Effector memory CD8-positive, alpha-beta T cell (primary cell): ENCODE data around the gene COL27A1.
A peak's percentile ranks its signal among the peaks of the same experiment; 100 is the strongest.

Source experiments
- ATAC-seq: fragments of 150-1000 bp; cut with Tn5 transposase; replicated peaks from 2 replicates; pipeline ENCODE4 v1.10.0; 2021; ENCODE audit warnings: mild to moderate bottlenecking, moderate library complexity
- DNase-seq, 3 experiments: peaks; one replicate each; pipeline ENCODE4 v3.0.0; 2021
- H3K27ac Mint-ChIP-seq, 2 donors: one replicate each; pipeline ENCODE4 v1.8.0; 2022; ENCODE audit warnings: mild to moderate bottlenecking in 2 of 2, mixed read lengths in 2 of 2, moderate library complexity in 2 of 2
- H3K27me3 Mint-ChIP-seq, 2 donors: one replicate each; pipeline ENCODE4 v1.8.0; 2022; ENCODE audit warnings: mixed read lengths in 2 of 2
- H3K36me3 Mint-ChIP-seq: one replicate; pipeline ENCODE4 v1.8.0; 2022; ENCODE audit warnings: mild to moderate bottlenecking, moderate library complexity, mixed read lengths; ENCODE audit not compliant: insufficient read depth
- H3K4me1 Mint-ChIP-seq, 2 donors: one replicate each; pipeline ENCODE4 v1.8.0; 2022; ENCODE audit warnings: low read depth in 2 of 2, mixed read lengths in 2 of 2
- H3K4me3 Mint-ChIP-seq, 2 donors: one replicate each; pipeline ENCODE4 v1.8.0; 2022; ENCODE audit warnings: mild to moderate bottlenecking in 2 of 2, mixed read lengths in 2 of 2, moderate library complexity in 2 of 2
- H3K9me3 Mint-ChIP-seq, 2 donors: one replicate each; pipeline ENCODE4 v1.8.0; 2022; ENCODE audit warnings: mixed read lengths in 2 of 2

The COL27A1 gene

GRCh38 chr9:114343471-114344187 is 188.3 kb downstream of the COL27A1 start:
- H3K9me3 Mint-ChIP-seq, result no peaks in the 10 kb centered on the region

GRCh38 chr9:114344188-114344566 is 188.8 kb downstream of the COL27A1 start:
- peak overlapping the region; percentile 52 to 81 for H3K27ac Mint-ChIP-seq
- H3K36me3 Mint-ChIP-seq, result peaks cover 96% of the 10 kb centered on the region
- H3K4me3 Mint-ChIP-seq, result no peak overlapping the region
- DNase-seq (no peak), ATAC-seq (no peak)
- H3K4me1 Mint-ChIP-seq, result peaks cover 23 to 39% of the 10 kb centered on the region in 2 donors
- H3K9me3 Mint-ChIP-seq, result no peaks in the 10 kb centered on the region
- no peaks in the 10 kb centered on the region for H3K27me3 Mint-ChIP-seq

More at GRCh38 chr9:114343471-114344187, 188.3 kb downstream of the COL27A1 start:
- ATAC-seq (no peak), DNase-seq (no peak)
- Mint-ChIP-seq H3K4me1 (peaks cover 19 to 36% of the 10 kb centered on the region in 2 donors), H3K27ac (peak overlapping the region; percentile 52 to 81), H3K36me3 (peaks cover 96% of the 10 kb centered on the region), H3K27me3 (no peaks in the 10 kb centered on the region), H3K4me3 (no peak overlapping the region)

DNA sequence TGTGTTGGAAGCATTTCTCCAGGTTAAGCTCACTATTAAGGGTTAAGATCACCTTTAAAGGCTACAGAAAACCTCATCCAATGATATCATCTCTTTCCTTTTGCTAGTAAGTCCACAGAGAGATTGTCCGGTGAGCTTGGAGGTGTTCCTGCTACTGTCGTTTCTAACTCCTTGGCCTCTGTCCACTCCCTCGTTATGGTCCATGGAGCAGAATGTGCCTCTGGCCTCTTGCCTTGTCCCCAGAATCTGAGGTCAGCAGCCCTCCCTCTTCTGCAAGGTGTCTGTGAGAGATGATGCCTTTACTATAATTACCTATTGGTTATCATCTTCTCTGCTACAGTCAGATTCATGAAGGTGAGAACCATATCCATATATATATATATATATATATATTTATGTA is 189.4 kb downstream of the COL27A1 start:
- Mint-ChIP-seq H3K36me3 (peaks cover 96% of the 10 kb centered on the region), H3K27ac (peak overlapping the region; percentile 52 to 81), H3K27me3 (no peaks in the 10 kb centered on the region), H3K9me3 (no peaks in the 10 kb centered on the region), H3K4me3 (no peak overlapping the region), H3K4me1 (peaks cover 28 to 44% of the 10 kb centered on the region in 2 donors)
- DNase-seq (no peak), ATAC-seq (no peak)

DNA sequence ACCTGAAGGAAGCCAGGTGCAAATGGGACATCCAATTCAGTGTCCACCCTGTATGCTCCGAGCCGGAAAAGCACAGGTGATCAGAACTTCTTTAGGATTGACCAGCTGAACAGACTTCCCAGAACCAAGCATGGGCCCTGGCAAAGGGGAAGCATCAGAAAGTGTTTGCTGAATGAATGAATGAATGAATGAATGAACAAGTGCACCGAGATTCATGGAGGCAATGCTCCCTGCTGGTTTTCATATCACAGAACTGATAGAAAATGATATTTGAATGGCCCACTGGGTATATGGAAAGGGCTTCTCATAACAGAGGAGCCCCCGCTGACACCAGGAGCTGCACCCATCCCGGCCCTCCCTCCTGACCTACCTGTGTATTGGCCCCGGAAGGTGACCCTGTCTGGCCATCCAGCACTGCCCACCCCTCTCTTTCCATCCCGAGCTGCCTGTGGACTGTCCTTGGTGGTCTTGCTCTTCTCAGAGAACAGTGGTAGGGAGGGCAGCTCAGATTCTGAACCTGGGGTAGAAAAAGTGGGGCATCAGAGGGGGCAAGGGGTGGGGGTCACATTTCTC is 190.2 kb downstream of the COL27A1 start:
- ATAC-seq, result no peak
- H3K4me1 Mint-ChIP-seq, result peaks cover 33 to 48% of the 10 kb centered on the region in 2 donors
- peak overlapping the region; percentile 52 to 81 for H3K27ac Mint-ChIP-seq

GRCh38 chr9:114346146-114346545 is 190.8 kb downstream of the COL27A1 start:
- Mint-ChIP-seq H3K36me3 (peaks cover 96% of the 10 kb centered on the region), H3K27ac (peak overlapping the region in 1 of 2 donors; percentile 81), H3K4me3 (no peak overlapping the region), H3K4me1 (peaks cover 33 to 48% of the 10 kb centered on the region in 2 donors), H3K27me3 (no peaks in the 10 kb centered on the region), H3K9me3 (no peaks in the 10 kb centered on the region)
- DNase-seq (no peak), ATAC-seq (no peak)

More for the DNA sequence above, 190.2 kb downstream of the COL27A1 start:
- DNase-seq, result no peak
- Mint-ChIP-seq H3K4me3 (no peak overlapping the region), H3K27me3 (no peaks in the 10 kb centered on the region), H3K36me3 (peaks cover 96% of the 10 kb centered on the region), H3K9me3 (no peaks in the 10 kb centered on the region)

DNA sequence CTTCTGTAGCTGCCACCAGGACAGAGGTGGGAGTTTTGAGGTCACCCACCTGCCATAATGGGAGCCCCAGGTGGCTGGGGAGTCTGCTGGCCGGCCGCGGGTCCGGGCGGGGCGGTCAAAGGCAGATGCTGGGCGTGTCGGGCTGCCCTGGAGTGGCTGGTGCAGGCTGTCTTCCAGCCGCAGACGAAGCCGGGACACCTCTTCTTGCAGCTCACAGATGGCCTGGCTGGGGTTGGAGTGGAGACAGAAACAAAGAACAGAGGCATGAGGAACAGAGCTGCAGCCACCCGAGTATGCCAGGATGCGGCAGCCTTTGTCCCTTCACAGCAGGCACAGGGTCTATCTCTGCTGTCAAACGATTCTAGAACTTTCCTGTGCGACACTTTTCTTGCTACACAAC is 192.3 kb downstream of the COL27A1 start:
- no peak for DNase-seq
- ATAC-seq, result no peak
- Mint-ChIP-seq H3K27me3 (no peaks in the 10 kb centered on the region), H3K36me3 (peaks cover 99% of the 10 kb centered on the region), H3K4me1 (peaks cover 32 to 42% of the 10 kb centered on the region in 2 donors), H3K27ac (peak overlapping the region; percentile 85 to 87), H3K9me3 (no peaks in the 10 kb centered on the region), H3K4me3 (no peak overlapping the region)

DNA sequence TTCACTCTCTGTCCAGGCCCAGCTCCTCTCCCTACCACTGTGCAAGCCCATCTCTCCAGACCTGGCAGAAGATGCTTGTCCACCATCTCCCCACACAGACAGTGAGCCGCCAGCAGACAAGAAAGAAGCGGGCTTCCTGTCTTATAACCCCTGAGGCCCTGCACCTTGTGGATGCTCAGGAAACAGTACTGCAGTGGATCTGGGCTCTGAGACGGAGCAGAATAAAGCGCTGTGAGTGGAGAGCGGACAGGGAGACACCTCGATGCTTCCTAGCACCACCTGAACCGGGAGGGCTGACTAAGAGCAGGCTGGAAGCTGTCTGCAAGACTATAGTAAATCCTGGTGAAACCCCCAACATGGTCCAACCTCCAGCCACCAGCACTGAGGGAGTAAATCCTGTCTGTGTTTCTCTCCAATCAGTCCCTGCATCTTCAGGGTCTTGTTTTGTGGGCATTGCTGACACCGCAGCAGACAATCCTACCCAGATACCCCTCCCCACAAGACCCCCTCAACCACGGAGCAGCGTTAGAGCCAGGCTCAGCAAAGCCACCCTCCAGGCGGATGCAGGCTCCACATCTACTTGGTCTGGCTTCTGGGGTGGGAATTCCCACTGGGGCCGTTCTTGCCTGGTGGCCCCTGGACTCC is 193.0 kb downstream of the COL27A1 start:
- Mint-ChIP-seq H3K4me1 (peaks cover 30 to 42% of the 10 kb centered on the region in 2 donors), H3K27ac (peak overlapping the region; percentile 85 to 87), H3K27me3 (no peaks in the 10 kb centered on the region), H3K36me3 (peaks cover 99% of the 10 kb centered on the region), H3K4me3 (no peak overlapping the region), H3K9me3 (no peaks in the 10 kb centered on the region)
- ATAC-seq (no peak), DNase-seq (no peak)

GRCh38 chr9:114348906-114349482 is 193.7 kb downstream of the COL27A1 start:
- ATAC-seq, result peak; percentile 82
- peak in 2 of 3 experiments; percentile 33 to 37 for DNase-seq
- peaks cover 30 to 38% of the 10 kb centered on the region in 2 donors for H3K4me1 Mint-ChIP-seq
- H3K36me3 Mint-ChIP-seq, result peaks cover 99% of the 10 kb centered on the region
- no peaks in the 10 kb centered on the region for H3K27me3 Mint-ChIP-seq
- H3K27ac Mint-ChIP-seq, result peak overlapping the region; percentile 85 to 87
- H3K9me3 Mint-ChIP-seq, result no peaks in the 10 kb centered on the region
- peak overlapping the region; percentile 33 to 58 for H3K4me3 Mint-ChIP-seq

DNA sequence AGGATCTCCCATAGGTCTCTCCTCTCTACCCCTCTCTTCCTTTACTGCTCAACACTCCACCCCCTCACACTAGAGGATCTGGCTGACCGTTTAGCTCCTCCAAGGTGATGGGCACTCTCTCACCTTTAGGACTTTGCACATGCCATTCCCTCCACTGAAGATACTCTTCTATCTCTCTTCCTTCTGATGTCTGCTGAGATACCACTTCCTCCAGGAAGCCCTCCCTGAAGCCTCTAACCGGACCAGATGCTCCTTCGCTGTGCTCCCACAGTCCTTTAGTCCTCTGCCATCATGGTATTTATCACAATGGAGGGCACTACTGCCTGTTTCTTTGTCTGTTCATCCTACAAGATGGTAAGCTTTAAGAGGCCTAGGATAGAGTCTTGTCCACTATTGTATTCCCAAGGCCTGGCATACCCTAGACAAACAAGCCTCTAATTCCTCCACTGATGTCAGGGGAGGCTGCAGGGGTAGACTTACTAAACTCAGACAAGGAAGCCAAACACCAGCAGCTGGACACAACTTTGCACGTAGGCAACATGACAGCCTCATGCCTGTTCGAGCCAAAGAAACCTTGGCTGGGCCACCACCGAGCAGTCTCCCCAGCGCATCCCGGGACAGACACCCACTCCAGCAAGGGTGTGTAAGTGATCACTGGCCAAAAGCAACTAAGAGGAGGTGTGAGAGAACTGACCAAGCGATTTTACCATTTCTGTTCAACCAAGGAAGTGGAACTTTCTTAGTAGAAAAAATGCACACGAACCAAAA is 194.6 kb downstream of the COL27A1 start:
- DNase-seq (no peak), ATAC-seq (no peak)
- H3K4me1 Mint-ChIP-seq, result peaks cover 28 to 31% of the 10 kb centered on the region in 2 donors
- H3K9me3 Mint-ChIP-seq, result no peaks in the 10 kb centered on the region
- H3K27me3 Mint-ChIP-seq, result no peaks in the 10 kb centered on the region
- peaks cover 97% of the 10 kb centered on the region for H3K36me3 Mint-ChIP-seq
- H3K4me3 Mint-ChIP-seq, result peak overlapping the region; percentile 33 to 58
- H3K27ac Mint-ChIP-seq, result peak overlapping the region; percentile 85 to 87

- no peak for ATAC-seq
Observed at GRCh38 chr9:114350636-114351401, 195.5 kb downstream of the COL27A1 start.

DNA sequence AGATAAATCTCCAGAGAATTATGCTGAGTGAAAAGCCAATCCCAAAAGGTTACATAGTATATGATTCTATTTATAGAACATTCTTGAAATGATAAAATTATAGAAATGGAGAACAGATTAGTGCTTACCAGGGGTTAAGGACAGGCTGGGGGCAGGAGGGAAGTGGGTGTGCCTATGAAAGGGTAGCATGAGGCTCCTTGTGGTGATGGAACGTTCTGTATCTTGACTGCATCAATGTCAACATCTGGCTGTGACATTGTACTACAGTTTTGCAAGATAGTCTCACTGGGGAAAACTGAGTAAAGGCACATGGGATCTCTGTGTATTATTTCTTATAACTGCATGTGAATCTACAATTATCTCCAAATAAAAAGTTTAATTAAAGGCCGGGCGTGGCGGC is 196.6 kb downstream of the COL27A1 start:
- H3K9me3 Mint-ChIP-seq, result no peaks in the 10 kb centered on the region
- ATAC-seq (peak; percentile 23), DNase-seq (no peak)
- H3K36me3 Mint-ChIP-seq, result peaks cover 97% of the 10 kb centered on the region
- H3K27me3 Mint-ChIP-seq, result no peaks in the 10 kb centered on the region
- peak overlapping the region; percentile 38 to 56 for H3K27ac Mint-ChIP-seq
- H3K4me3 Mint-ChIP-seq, result no peak overlapping the region
- peaks cover 30 to 37% of the 10 kb centered on the region in 2 donors for H3K4me1 Mint-ChIP-seq

More at GRCh38 chr9:114350636-114351401, 195.5 kb downstream of the COL27A1 start:
- H3K9me3 Mint-ChIP-seq, result no peaks in the 10 kb centered on the region
- DNase-seq, result no peak
- no peaks in the 10 kb centered on the region for H3K27me3 Mint-ChIP-seq
- H3K4me3 Mint-ChIP-seq, result peak overlapping the region; percentile 9 to 19
- H3K27ac Mint-ChIP-seq, result peak overlapping the region; percentile 85 to 87
- H3K4me1 Mint-ChIP-seq, result peaks cover 28 to 31% of the 10 kb centered on the region in 2 donors
- peaks cover 97% of the 10 kb centered on the region for H3K36me3 Mint-ChIP-seq

DNA sequence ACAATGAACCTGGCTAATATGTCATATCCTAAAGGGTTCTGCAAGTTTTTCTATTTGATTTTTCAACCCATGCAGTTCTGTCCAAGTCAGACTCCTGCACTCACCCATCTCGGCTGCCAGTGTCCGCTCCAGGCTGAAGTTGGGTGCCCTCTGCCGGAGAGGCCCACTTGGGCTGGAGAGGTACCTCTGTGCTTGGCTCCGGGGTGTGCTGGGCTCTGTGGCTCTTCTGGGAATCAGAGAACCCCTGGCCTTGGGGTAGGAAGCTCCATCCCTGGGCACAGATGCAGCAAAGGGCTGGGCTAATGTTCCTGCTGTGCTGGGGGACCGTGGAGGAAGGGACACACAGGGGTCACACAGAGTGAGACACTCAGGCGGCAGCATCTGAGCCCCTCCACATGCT is 200.5 kb downstream of the COL27A1 start:
- DNase-seq (no peak), ATAC-seq (no peak)
- no peaks in the 10 kb centered on the region for H3K27me3 Mint-ChIP-seq
- H3K4me1 Mint-ChIP-seq, result peaks cover 26 to 33% of the 10 kb centered on the region in 2 donors
- no peak overlapping the region for H3K4me3 Mint-ChIP-seq
- H3K9me3 Mint-ChIP-seq, result no peaks in the 10 kb centered on the region
- H3K27ac Mint-ChIP-seq, result peak overlapping the region in 1 of 2 donors; percentile 82
- H3K36me3 Mint-ChIP-seq, result peaks cover 98% of the 10 kb centered on the region
